Activated T-cell treated with anti-CD3 and anti-CD28 coated beads, Interleukin-2, amount 50 U/mL, for 72 hours (primary cell): ENCODE data around the gene CTTNBP2NL. TPM values are rescaled to one million over a fixed set of nuclear protein-coding genes. Genes with fewer than 3 reads are reported as not detected.
A peak's percentile ranks its signal among the peaks of the same experiment; 100 is the strongest.
"Not testable (repeated sequence)": the region's sequence is repeated elsewhere in the genome, so short reads cannot be mapped to it uniquely, and the experiment has no call there.

Source experiments
- ATAC-seq, 2 donors: fragments of 150-1000 bp; cut with Tn5 transposase; replicated peaks in 1 of 2; 2 replicates each; pipeline ENCODE4 v1.10.0; 2021; ENCODE audit warnings: moderate library complexity in 2 of 2, mild to moderate bottlenecking in 1 of 2
- DNase-seq, 2 donors: peaks; one replicate each; pipeline ENCODE4 v3.0.0; 2021 to 2022; ENCODE audit warnings: mixed read lengths in 1 of 2
- H3K27ac Mint-ChIP-seq: one replicate; pipeline ENCODE4 v1.8.0; 2022; ENCODE audit warnings: mild to moderate bottlenecking, moderate library complexity, mixed read lengths
- H3K27me3 Mint-ChIP-seq: one replicate; pipeline ENCODE4 v1.8.0; 2022; ENCODE audit warnings: low read depth, mixed read lengths
- H3K36me3 Mint-ChIP-seq, 2 donors: one replicate each; pipeline ENCODE4 v1.8.0; 2022; ENCODE audit warnings: mixed read lengths in 2 of 2, mild to moderate bottlenecking in 1 of 2; ENCODE audit not compliant: insufficient read depth in 2 of 2
- H3K4me1 Mint-ChIP-seq: one replicate; pipeline ENCODE4 v1.8.0; 2022; ENCODE audit warnings: low read depth, mixed read lengths
- H3K4me3 Mint-ChIP-seq, 2 donors: one replicate each; pipeline ENCODE4 v1.8.0; 2022; ENCODE audit warnings: mild to moderate bottlenecking in 2 of 2, mixed read lengths in 2 of 2, moderate library complexity in 2 of 2
- H3K9me3 Mint-ChIP-seq, 2 donors: one replicate each; pipeline ENCODE4 v1.8.0; 2022; ENCODE audit warnings: mixed read lengths in 2 of 2
- total RNA-seq, 2 donors: library from RNA; stranded (reverse); gene quantifications; one replicate each; pipeline ENCODE4 v1.2.3, GENCODE V29; 2022

CTTNBP2NL gene
- total RNA-seq, 2 donors from 2014 or later: 3.6 to 4.6 TPM

DNA sequence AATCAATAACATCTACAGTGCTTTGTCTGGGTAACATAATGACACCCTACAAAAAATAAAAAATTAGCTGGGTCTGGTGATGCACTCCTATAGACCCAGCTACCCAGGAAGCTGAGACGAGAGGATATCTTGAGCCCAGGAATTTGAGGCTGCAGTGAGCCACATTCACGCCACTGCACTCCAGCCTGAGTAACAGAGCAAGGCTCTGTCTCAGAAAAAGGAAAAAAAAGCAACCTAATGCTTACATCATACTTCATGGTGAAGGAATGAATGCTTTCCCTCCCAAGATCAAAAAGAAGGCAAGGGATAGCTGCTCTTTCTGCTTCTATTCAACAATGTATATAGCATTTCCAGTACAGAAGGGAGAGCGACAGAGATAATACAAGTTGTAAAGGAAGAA lies 24.2 kb upstream of the CTTNBP2NL start:
- H3K27ac Mint-ChIP-seq: no peak overlapping the region
- H3K4me3 Mint-ChIP-seq: no peak overlapping the region
- peaks cover 43% of the 10 kb centered on the region for H3K27me3 Mint-ChIP-seq
- H3K36me3 Mint-ChIP-seq: no peaks in the 10 kb centered on the region
- no peak for DNase-seq
- no peak for ATAC-seq
- no peaks in the 10 kb centered on the region for H3K4me1 Mint-ChIP-seq
- no peaks in the 10 kb centered on the region for H3K9me3 Mint-ChIP-seq

- no peak overlapping the region for H3K27ac Mint-ChIP-seq
- no peak overlapping the region for H3K4me3 Mint-ChIP-seq
- no peaks in the 10 kb centered on the region for H3K9me3 Mint-ChIP-seq
- peaks cover 43% of the 10 kb centered on the region for H3K27me3 Mint-ChIP-seq
- no peak for ATAC-seq
- no peaks in the 10 kb centered on the region for H3K36me3 Mint-ChIP-seq
- no peak for DNase-seq
- no peaks in the 10 kb centered on the region for H3K4me1 Mint-ChIP-seq
Observed at GRCh38 chr1:112373806-112374205, 22.2 kb upstream of the CTTNBP2NL start.

DNA sequence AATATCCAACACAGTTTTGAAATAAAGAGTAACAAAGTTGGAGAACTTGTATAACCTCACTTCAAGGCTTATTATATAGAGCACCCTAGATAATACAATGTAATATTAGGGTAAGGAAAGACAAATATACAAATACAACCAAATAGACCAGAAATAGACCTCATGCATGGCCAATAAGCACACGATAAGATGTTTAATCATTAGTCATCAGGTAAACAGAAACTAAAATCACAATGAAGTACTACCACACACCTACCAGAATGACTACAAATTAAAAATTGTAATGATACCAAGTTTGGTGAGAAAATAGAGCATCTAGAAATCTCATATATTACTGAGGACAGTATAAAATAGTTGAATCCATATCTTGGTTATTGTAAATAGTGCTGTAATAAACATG lies 20.3 kb upstream of the CTTNBP2NL start:
- Mint-ChIP-seq H3K4me3 (no peak overlapping the region), H3K4me1 (no peaks in the 10 kb centered on the region), H3K27ac (no peak overlapping the region), H3K9me3 (no peaks in the 10 kb centered on the region), H3K36me3 (no peaks in the 10 kb centered on the region), H3K27me3 (peaks cover 37% of the 10 kb centered on the region)
- ATAC-seq (no peak), DNase-seq (no peak)

- Mint-ChIP-seq H3K4me3 (no peak overlapping the region), H3K9me3 (no peaks in the 10 kb centered on the region), H3K36me3 (no peaks in the 10 kb centered on the region), H3K27me3 (peaks cover 50% of the 10 kb centered on the region), H3K4me1 (no peaks in the 10 kb centered on the region), H3K27ac (no peak overlapping the region)
- ATAC-seq (no peak), DNase-seq (no peak)
Observed at GRCh38 chr1:112380356-112380755, 15.7 kb upstream of the CTTNBP2NL start.

GRCh38 chr1:112381324-112382076 lies 14.5 kb upstream of the CTTNBP2NL start:
- ATAC-seq: no peak
- H3K4me1 Mint-ChIP-seq: no peaks in the 10 kb centered on the region
- DNase-seq: no peak
- H3K27me3 Mint-ChIP-seq: peaks cover 50% of the 10 kb centered on the region
- H3K4me3 Mint-ChIP-seq: no peak overlapping the region
- H3K36me3 Mint-ChIP-seq: no peaks in the 10 kb centered on the region
- no peak overlapping the region for H3K27ac Mint-ChIP-seq
- H3K9me3 Mint-ChIP-seq: no peaks in the 10 kb centered on the region

DNA sequence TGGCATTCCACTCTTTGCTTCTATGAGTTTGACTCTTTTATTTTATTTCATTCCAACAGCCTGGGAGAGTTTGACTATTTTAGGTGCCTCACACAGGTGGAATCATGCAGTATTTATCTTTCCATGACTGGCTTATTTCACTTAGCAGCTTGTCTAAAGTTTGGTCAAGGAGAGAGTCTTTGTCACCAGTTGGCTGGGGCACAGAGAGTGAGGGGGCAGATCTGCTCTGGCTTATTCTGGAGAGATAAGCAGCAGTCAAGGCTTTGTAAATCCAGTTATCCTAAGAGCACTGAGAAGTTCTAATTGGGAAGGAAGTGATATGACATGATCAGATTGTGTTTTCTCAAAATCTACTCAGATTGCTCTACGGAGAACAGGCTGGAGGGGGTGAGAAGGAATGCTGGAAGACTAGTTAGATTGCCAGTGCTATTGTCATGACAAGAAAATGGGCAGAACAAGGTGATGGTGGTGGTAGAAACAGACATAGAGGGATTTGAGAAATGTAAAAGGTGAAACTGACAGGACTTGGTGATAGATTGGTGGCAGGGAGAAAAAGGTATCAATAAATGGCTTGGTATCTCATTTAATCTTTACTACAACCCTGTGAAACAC lies 12.1 kb upstream of the CTTNBP2NL start:
- H3K27ac Mint-ChIP-seq: no peak overlapping the region
- peaks cover 5% of the 10 kb centered on the region for H3K4me1 Mint-ChIP-seq
- H3K4me3 Mint-ChIP-seq: no peak overlapping the region
- H3K9me3 Mint-ChIP-seq: no peaks in the 10 kb centered on the region
- ATAC-seq (no peak), DNase-seq (no peak)
- no peaks in the 10 kb centered on the region for H3K36me3 Mint-ChIP-seq
- peaks cover 46% of the 10 kb centered on the region for H3K27me3 Mint-ChIP-seq

GRCh38 chr1:112386024-112386723 lies 9.8 kb upstream of the CTTNBP2NL start:
- no peak for ATAC-seq
- no peak for DNase-seq
- no peak overlapping the region for H3K27ac Mint-ChIP-seq
- H3K4me1 Mint-ChIP-seq: peaks cover 17% of the 10 kb centered on the region
- peaks cover 38% of the 10 kb centered on the region for H3K27me3 Mint-ChIP-seq
- H3K9me3 Mint-ChIP-seq: no peaks in the 10 kb centered on the region
- no peak overlapping the region for H3K4me3 Mint-ChIP-seq
- no peaks in the 10 kb centered on the region for H3K36me3 Mint-ChIP-seq

DNA sequence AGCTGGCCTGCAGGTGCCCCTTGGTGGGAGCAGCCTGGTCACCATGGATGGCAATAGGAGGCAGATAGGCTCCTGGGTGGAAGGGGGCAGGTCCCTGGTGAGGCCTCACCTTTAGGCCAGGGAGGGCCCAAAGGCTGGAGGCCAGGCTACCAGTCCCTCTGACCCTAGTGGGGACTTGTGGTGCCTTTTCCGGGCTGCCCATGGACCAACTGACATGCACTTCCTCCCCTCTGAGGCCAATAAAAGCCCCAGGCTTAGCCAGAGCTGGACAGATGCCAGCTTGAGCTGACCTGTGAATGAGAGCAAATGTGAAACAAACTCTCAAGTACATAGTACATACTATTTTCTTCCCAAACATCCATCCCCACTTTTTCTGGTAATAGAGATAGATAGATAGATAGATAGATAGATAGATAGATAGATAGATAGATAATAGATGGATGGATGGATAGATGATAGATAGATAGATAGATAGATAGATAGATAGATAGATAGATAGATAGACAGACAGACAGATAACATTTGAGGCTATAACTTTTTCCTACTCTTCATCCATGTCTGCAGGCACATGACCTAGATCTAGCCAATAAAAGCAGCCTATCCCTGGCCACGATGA lies 9.2 kb upstream of the CTTNBP2NL start:
- Mint-ChIP-seq H3K27ac (no peak overlapping the region), H3K27me3 (peaks cover 32% of the 10 kb centered on the region), H3K4me3 (no peak overlapping the region), H3K9me3 (no peaks in the 10 kb centered on the region), H3K4me1 (peaks cover 17% of the 10 kb centered on the region), H3K36me3 (no peaks in the 10 kb centered on the region)
- ATAC-seq (no peak), DNase-seq (no peak)

GRCh38 chr1:112387807-112388206 lies 8.2 kb upstream of the CTTNBP2NL start:
- H3K27ac Mint-ChIP-seq: no peak overlapping the region
- peaks cover 28% of the 10 kb centered on the region for H3K27me3 Mint-ChIP-seq
- DNase-seq: no peak
- ATAC-seq: no peak
- peaks cover 17% of the 10 kb centered on the region for H3K4me1 Mint-ChIP-seq
- H3K36me3 Mint-ChIP-seq: peaks cover 0 to 1% of the 10 kb centered on the region in 2 donors
- no peak overlapping the region for H3K4me3 Mint-ChIP-seq
- H3K9me3 Mint-ChIP-seq: no peaks in the 10 kb centered on the region

GRCh38 chr1:112388436-112388835 lies 7.6 kb upstream of the CTTNBP2NL start:
- Mint-ChIP-seq H3K4me1 (peaks cover 18% of the 10 kb centered on the region), H3K4me3 (peak overlapping the region in 1 of 2 donors; percentile 4), H3K36me3 (peaks cover 0 to 1% of the 10 kb centered on the region in 2 donors), H3K27me3 (peaks cover 23% of the 10 kb centered on the region), H3K9me3 (no peaks in the 10 kb centered on the region), H3K27ac (no peak overlapping the region)
- ATAC-seq: no peak
- DNase-seq: no peak

GRCh38 chr1:112389689-112390088 lies 6.3 kb upstream of the CTTNBP2NL start:
- Mint-ChIP-seq H3K4me3 (no peak overlapping the region), H3K36me3 (peaks cover 0 to 1% of the 10 kb centered on the region in 2 donors), H3K27ac (no peak overlapping the region), H3K27me3 (peaks cover 16% of the 10 kb centered on the region), H3K9me3 (no peaks in the 10 kb centered on the region), H3K4me1 (peaks cover 31% of the 10 kb centered on the region)
- no peak for ATAC-seq
- no peak for DNase-seq

- H3K4me3 Mint-ChIP-seq: peak overlapping the region; percentile 8 to 69
- not testable (repeated sequence) for DNase-seq, H3K27ac Mint-ChIP-seq, ATAC-seq, H3K36me3 Mint-ChIP-seq, H3K9me3 Mint-ChIP-seq
- peaks cover 18% of the 10 kb centered on the region for H3K27me3 Mint-ChIP-seq
- H3K4me1 Mint-ChIP-seq: peaks cover 34% of the 10 kb centered on the region
Observed at GRCh38 chr1:112390335-112390734, 5.7 kb upstream of the CTTNBP2NL start.
